GM13977 (cell line): ENCODE data around the gene CMC2.

ENCODE experiments used
- DNase-seq: peaks from one replicate; pipeline ENCODE4 v3.0.0; 2012; ENCODE audit warnings: low spot score
- in situ Hi-C: fragments of 300-500 bp; cut with MboI; formaldehyde crosslinking; loops from one replicate; pipeline ENCODE4 v1.12.0; 2022; ENCODE audit warnings: low sequenced_read_pairs, low pct_unique_long_range_greater_than_20kb, mixed read lengths, inconsistent platforms; ENCODE audit not compliant: unreplicated experiment
- TF ChIP-seq, protein P1 (sequence below): IDR thresholded peaks from 2 replicates; pipeline ENCODE4 v1.5.1; 2012; ENCODE audit warnings: mild to moderate bottlenecking, control low read depth; ENCODE audit not compliant: insufficient read depth; ENCODE audit errors: extremely low read depth, missing control alignments

The CMC2 gene

DNA sequence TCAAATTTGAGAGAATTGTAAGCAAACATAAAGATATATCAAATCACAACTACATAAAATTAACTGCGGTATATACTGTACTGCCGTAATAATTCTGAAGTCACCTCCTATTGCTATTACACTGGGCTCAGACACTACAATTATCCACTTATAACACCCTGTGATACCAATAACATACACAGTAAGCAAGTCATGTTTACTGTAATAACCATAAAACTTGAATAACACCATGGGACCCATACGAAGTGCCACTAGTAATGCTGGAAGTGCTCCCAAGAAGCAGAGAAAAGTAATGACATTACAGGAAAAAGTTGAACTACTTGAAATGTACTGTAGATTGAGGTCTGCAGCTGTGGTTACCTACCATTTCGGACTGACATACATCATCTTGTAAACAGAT is 24.0 kb downstream of the CMC2 start:
- TF ChIP-seq, protein P1, sequence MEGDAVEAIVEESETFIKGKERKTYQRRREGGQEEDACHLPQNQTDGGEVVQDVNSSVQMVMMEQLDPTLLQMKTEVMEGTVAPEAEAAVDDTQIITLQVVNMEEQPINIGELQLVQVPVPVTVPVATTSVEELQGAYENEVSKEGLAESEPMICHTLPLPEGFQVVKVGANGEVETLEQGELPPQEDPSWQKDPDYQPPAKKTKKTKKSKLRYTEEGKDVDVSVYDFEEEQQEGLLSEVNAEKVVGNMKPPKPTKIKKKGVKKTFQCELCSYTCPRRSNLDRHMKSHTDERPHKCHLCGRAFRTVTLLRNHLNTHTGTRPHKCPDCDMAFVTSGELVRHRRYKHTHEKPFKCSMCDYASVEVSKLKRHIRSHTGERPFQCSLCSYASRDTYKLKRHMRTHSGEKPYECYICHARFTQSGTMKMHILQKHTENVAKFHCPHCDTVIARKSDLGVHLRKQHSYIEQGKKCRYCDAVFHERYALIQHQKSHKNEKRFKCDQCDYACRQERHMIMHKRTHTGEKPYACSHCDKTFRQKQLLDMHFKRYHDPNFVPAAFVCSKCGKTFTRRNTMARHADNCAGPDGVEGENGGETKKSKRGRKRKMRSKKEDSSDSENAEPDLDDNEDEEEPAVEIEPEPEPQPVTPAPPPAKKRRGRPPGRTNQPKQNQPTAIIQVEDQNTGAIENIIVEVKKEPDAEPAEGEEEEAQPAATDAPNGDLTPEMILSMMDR: no peak
- in situ Hi-C loops: no loop called here
- DNase-seq: no peak

DNA sequence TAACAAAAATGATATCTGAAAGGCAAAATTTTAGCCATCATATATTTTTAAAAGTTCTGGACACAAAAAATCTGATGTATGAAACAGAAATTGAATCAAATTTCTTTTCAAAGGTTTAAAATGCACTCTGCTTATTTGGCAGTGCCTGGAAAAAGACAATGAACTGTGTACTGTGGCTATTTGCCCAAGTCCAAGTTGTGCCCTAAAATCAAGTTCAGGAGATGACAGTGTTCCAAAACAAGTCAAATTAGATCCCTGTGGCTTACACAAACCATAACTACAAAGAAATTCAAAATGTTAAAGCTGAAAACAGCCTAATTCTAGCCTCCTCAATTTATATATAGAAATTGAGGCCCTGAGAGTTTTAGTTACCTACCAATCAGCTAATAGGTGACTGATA is 25.6 kb downstream of the CMC2 start:
- TF ChIP-seq, protein P1: no peak
- in situ Hi-C loops: no loop called here
- DNase-seq: no peak

- no peak for DNase-seq
- in situ Hi-C loops: no loop called here
- TF ChIP-seq, protein P1: no peak
Observed at GRCh38 chr16:80976946-80977345, 29.7 kb downstream of the CMC2 start.

GRCh38 chr16:80974649-80975376 is 31.9 kb downstream of the CMC2 start:
- in situ Hi-C loops: no loop called here
- TF ChIP-seq, protein P1: peak; percentile 37
- DNase-seq: no peak

DNA sequence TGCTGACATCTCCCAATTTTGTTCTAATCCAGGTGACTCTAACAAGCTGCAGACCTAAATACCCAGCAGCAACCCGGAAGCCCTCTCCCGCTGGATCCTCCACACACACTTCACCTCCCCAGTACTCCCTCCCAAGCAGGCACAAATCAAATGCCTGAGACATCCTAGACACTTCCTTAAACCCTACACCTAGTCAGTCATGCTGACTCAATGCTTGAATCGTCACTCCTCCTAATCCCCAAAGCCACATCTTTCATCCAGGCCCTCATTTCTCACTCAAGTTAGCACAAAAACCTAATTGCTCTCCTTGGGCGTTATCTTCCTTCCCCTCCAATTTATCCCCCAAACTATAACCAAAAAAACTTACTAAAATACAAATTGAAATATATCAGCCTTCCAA is 32.7 kb downstream of the CMC2 start:
- DNase-seq: no peak
- in situ Hi-C loops: no loop called here
- TF ChIP-seq, protein P1: no peak

DNA sequence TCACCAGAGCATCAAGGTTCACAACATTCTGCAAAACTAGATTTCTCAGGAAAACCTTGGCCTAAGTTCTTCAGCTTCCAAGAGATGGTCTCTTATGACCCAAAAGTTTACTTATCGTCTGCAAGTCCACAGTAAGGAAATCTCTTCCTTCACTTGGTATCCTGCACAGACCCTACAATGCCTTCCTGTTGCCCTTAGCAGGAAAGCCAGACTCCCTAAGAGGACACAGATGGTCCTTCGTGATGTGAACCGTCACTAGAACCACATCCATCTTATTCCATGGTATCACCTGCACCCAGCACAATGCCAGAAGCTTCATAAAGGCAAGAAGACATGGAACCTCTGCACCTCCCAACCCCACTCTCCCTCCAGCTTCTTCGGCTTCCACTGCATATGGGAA is 34.1 kb downstream of the CMC2 start:
- no peak for DNase-seq
- TF ChIP-seq, protein P1: no peak
- in situ Hi-C loops: no loop called here
